ENCODE results near the gene RNF32. TPM values are rescaled to one million over a fixed set of nuclear protein-coding genes. Genes with fewer than 3 reads are reported as not detected.
"Not testable (repeated sequence)": the region's sequence is repeated elsewhere in the genome, so short reads cannot be mapped to it uniquely, and the experiment has no call there.

Gene RNF32
- total RNA-seq, 2 donors from 2014 or later = 2.0 TPM

GRCh38 chr7:156691764-156692163 lies 51.2 kb downstream of the RNF32 start:
- Histone ChIP-seq H3K27ac (no peak overlapping the region), H3K27me3 (no peaks in the 10 kb centered on the region), H3K4me1 (no peaks in the 10 kb centered on the region), H3K36me3 (no peaks in the 10 kb centered on the region), H3K9me3 (no peaks in the 10 kb centered on the region), H3K9ac (ENCODE audit: low read depth in 2 of 2, low read length in 2 of 2) (no peak overlapping the region), H3K4me3 (no peak overlapping the region)
- TF ChIP-seq CTCF (IDR thresholded peaks at IDR 0.05) = no peak
- intact Hi-C loops (cut with DNase I) = no loop called here
- DNase-seq = no peak

GRCh38 chr7:156692849-156693248 lies 52.3 kb downstream of the RNF32 start:
- Histone ChIP-seq H3K4me3 (no peak overlapping the region), H3K9me3 (no peaks in the 10 kb centered on the region), H3K27ac (no peak overlapping the region), H3K36me3 (no peaks in the 10 kb centered on the region), H3K27me3 (no peaks in the 10 kb centered on the region), H3K4me1 (no peaks in the 10 kb centered on the region), H3K9ac (ENCODE audit: low read depth in 2 of 2, low read length in 2 of 2) (no peak overlapping the region)
- intact Hi-C loops (cut with DNase I) = no loop called here
- no peak for DNase-seq
- TF ChIP-seq CTCF (IDR thresholded peaks at IDR 0.05) = no peak

- no peaks in the 10 kb centered on the region for H3K27me3 ChIP-seq
- TF ChIP-seq CTCF (IDR thresholded peaks at IDR 0.05) = no peak
- no peaks in the 10 kb centered on the region for H3K36me3 ChIP-seq
- no peak overlapping the region for H3K27ac ChIP-seq
- H3K9me3 ChIP-seq = no peaks in the 10 kb centered on the region
- H3K9ac ChIP-seq (ENCODE audit: low read depth in 2 of 2, low read length in 2 of 2) = no peak overlapping the region
- H3K4me1 ChIP-seq = no peaks in the 10 kb centered on the region
- intact Hi-C loops (cut with DNase I) = no loop called here
- no peak for DNase-seq
- H3K4me3 ChIP-seq = no peak overlapping the region
Observed at GRCh38 chr7:156693627-156694026, 53.1 kb downstream of the RNF32 start.

- H3K9me3 ChIP-seq; H3K27ac ChIP-seq; H3K4me3 ChIP-seq; H3K27me3 ChIP-seq; H3K4me1 ChIP-seq; DNase-seq; H3K9ac ChIP-seq (ENCODE audit: low read depth in 2 of 2, low read length in 2 of 2); intact Hi-C loops (cut with DNase I); H3K36me3 ChIP-seq: not testable (repeated sequence)
Observed at GRCh38 chr7:156697283-156697682, 56.7 kb downstream of the RNF32 start.

GRCh38 chr7:156698512-156698911 lies 57.9 kb downstream of the RNF32 start:
- H3K4me1 ChIP-seq; H3K9me3 ChIP-seq; DNase-seq; H3K9ac ChIP-seq (ENCODE audit: low read depth in 2 of 2, low read length in 2 of 2); H3K27me3 ChIP-seq; intact Hi-C loops (cut with DNase I); H3K36me3 ChIP-seq; H3K27ac ChIP-seq; H3K4me3 ChIP-seq: not testable (repeated sequence)

GRCh38 chr7:156701787-156702186 lies 61.2 kb downstream of the RNF32 start:
- H3K36me3 ChIP-seq; H3K4me1 ChIP-seq; H3K9me3 ChIP-seq; H3K9ac ChIP-seq (ENCODE audit: low read depth in 2 of 2, low read length in 2 of 2); DNase-seq; H3K27me3 ChIP-seq; H3K4me3 ChIP-seq; H3K27ac ChIP-seq; intact Hi-C loops (cut with DNase I): not testable (repeated sequence)

GRCh38 chr7:156702399-156702798 lies 61.8 kb downstream of the RNF32 start:
- no peaks in the 10 kb centered on the region for H3K36me3 ChIP-seq
- H3K4me3 ChIP-seq = no peak overlapping the region
- no peak overlapping the region for H3K27ac ChIP-seq
- H3K27me3 ChIP-seq = no peaks in the 10 kb centered on the region
- H3K9ac ChIP-seq (ENCODE audit: low read depth in 2 of 2, low read length in 2 of 2) = no peak overlapping the region
- H3K9me3 ChIP-seq = no peaks in the 10 kb centered on the region
- no peak for TF ChIP-seq CTCF (IDR thresholded peaks at IDR 0.05)
- no peaks in the 10 kb centered on the region for H3K4me1 ChIP-seq
- no peak for DNase-seq
- intact Hi-C loops (cut with DNase I) = no loop called here
